ENCODE data around the gene SCD5. TPM values are rescaled to one million over a fixed set of nuclear protein-coding genes. Genes with fewer than 3 reads are reported as not detected.

Gene SCD5
- polyA plus RNA-seq, 3 donors: 4.3 to 18.6 (median 14.3) TPM

DNA sequence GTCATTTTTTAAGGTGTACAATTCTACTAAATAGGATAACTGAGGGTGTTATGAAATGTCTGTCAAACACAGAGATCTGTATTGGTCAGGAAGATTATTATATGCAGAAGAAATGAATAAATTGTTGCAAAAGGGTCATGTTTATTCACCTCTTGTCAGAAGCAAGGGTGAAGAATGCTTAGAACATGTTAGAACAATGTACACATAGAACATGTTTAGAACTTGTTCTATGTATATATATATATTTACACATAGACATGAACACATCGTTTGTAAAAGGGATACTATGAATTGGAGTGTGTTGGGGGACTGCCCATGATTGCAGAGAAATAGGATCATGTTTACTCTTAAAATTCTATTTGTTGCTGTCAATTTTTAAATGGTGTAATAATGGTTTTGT is 208.8 kb downstream of the SCD5 start:
- no peak overlapping the region for H3K27ac ChIP-seq (ENCODE audit: low read depth, low read length)
- 67 to 77% (median 76%) methylated on average over 1 of the region's 1 CpG for WGBS, 3 donors

DNA sequence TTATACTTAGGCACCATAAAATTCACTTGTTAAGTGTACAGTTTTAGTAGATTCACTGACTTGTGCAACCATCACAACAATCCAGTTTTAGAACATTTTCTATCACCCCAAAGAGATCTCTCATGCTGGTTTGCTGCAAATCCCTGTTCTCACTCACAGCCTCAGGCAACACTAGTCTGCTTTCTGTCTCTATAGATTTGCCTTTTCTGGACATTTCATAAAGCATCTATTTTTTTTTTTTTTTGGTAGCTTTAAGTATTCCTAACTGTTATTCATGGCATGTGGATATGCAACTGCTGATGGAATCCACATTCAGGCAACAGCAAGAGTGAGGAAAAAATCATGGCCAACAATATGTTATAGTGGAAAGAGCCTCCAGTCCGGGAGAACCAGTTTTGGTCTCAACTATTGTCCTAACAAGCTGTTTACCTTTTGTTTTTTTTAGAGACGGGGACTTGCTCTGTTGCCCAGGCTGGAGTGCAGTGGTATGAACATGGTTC is 209.8 kb downstream of the SCD5 start:
- H3K27ac ChIP-seq (ENCODE audit: low read depth, low read length): no peak overlapping the region
- 75 to 91% (median 85%) methylated on average over 2 of the region's 2 CpGs for WGBS, 3 donors

DNA sequence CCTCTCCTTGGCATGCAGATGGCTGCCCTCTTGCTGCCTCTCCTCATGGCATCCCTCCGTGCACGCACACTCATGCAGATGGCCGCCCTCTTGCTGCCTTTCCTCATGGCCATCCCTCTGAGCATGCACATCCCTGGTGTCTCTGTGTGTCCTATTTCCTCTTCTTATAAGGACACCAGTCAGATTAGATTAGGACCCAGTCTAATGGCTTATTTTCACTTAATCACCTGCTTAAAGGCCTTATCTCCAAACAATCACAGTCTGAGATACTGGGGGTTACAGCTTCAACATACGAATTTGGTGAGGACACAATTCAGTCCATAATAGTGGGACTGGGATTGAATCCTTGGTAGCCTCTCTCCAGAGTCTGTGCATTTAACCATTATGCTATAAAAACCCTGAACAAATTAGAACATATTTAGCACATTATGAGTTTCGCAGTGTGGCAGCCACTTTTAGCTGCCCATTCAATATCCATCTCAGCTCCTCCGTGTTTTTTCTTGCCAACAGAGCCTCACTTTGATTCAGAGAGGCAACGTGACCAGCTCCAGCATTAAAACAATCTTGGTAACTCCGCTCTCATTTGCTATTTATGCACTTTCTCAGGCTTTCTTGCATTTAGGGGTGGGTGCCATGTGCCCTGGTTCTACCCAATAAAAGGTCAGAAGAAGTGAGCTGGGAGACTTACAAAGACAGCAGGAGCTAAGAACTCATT is 210.6 kb downstream of the SCD5 start:
- H3K27ac ChIP-seq (ENCODE audit: low read depth, low read length): no peak overlapping the region
- WGBS, 3 donors: 84 to 89% (median 87%) methylated on average over 8 of the region's 8 CpGs

DNA sequence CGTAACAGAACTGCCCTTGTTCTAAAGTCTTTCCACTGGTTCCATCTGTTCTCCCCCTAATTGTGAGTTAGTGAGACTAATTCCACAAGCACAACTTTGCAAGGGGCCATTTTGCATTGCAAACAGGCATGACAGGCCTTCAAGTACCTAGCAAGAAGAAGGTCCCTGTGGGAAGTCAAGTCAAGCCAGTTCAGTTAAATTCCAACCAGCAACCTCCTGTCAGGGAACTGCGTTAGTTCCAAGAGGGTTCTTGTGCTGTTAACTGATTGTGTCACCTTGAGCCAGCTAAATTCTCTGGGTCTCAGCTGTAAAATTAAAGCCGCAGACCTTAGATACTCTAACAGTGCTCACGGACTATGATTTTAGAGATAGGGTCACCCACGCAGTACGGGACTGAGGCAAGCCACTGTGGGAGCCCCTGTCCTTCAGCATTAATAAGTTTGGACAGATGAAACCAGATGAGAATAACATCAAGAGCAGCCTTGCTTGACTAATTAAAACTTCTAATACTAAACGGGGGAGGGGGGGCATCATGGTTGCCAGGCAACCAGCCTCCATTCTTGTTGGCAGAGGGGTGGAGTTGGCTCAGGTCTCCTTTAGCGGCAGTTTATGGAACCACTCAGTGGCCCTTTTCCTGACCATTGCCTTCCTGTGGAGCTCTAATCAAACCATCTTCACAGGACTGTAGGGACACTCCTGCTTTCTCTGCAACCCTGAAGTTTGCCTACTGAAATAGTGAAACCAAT is 212.7 kb downstream of the SCD5 start:
- no peak overlapping the region for H3K27ac ChIP-seq (ENCODE audit: low read depth, low read length)
- 75 to 87% (median 80%) methylated on average over 8 of the region's 8 CpGs for WGBS, 3 donors

DNA sequence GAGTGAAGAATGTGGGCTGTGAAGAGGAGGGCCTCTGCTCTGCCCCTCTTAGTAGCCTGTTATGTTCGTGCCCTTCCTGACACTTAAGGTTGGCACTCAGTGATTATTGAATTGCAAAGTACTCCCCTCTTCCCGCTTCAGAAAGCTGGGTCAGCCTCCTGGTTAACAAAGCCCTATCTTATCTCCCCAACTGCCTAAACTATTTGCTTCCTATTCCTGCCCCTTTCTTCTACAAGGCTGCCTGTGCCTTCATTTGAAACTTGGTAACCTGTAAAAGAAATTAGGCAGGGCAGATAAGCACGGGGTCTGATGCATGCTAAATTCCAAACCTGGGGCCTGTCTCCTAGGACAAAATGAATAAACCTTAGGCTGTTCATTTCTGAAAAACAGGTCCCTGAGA is 213.7 kb downstream of the SCD5 start:
- no peak overlapping the region for H3K27ac ChIP-seq (ENCODE audit: low read depth, low read length)
- WGBS, 3 donors: 60 to 72% (median 63%) methylated on average over 3 of the region's 3 CpGs

DNA sequence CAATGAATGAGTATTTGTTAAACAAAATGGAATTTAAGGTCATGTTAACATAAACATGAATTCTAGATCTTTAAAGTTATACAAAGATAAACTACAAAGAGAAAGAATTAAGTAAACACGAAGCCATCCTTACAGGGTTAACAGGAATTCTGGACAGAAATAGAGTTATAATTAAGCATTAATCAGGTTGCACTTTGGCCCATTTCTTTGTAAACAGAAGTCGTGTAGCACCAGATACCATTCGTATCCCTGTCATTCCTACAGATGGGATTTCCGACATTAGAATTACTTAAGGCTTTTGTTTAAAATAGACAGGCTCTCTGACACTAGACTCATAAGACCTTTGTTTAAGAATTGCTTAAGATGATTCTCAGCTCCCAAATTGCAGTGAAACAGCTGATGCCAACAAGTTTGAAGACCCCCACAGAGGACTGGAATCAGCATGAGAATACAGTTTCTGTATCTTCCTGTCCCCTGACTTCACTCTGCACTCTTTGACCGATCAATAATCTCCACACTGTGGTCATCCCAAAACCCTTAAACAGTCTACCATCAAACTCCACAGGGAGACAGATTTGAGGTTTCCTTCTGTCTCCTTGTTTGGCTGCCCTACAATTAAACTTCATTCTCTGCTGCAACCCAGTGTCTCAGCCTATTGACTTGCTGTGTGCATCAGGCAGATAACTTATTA is 214.6 kb downstream of the SCD5 start:
- H3K27ac ChIP-seq (ENCODE audit: low read depth, low read length): no peak overlapping the region
- 40 to 69% (median 54%) methylated on average over 5 of the region's 5 CpGs for WGBS, 3 donors

DNA sequence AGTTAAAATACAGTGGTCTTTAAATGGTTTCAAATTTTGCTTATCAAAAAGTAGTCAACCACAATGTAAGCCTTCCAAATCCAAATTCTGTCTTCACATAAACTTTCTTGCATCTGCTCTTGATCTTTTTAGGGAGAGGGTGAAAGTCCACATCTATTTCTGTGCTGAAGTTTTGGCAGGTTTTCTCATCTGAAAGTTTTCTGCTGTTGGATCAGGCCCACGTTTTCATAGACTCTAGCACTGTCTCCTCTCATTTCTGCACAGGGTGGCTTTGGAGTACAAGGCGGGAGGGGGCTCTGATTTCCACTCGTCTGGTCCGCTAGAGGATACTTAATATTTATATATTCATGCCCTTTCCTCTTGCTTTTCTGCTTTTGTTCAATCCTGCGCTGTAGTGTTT is 218.7 kb downstream of the SCD5 start:
- no peak overlapping the region for H3K27ac ChIP-seq (ENCODE audit: low read depth, low read length)
- WGBS, 3 donors: 84 to 86% (median 85%) methylated on average over 5 of the region's 5 CpGs

Other genes with a start within 250 kb of the SCD5 start
- 10 to 100 TPM in 2 of 3 donors, 1 to 10 TPM in 1; 2.7 to 39.0 (median 14.4) TPM for gene TMEM150C, start 236.8 kb downstream of the SCD5 start, polyA plus RNA-seq
- 100 to 1,000 TPM in 1 of 3 donors, 10 to 100 TPM in 2; 74.9 to 133 (median 92.4) TPM for gene SEC31A, start 92.4 kb upstream of the SCD5 start, polyA plus RNA-seq
- 1 to 10 TPM; 1.0 to 1.8 (median 1.5) TPM for gene THAP9, start 101.9 kb upstream of the SCD5 start, polyA plus RNA-seq
- gene LIN54, start 212.0 kb upstream of the SCD5 start, polyA plus RNA-seq: 1 to 10 TPM; 1.6 to 2.7 (median 2.2) TPM
- gene COPS4, start 236.4 kb upstream of the SCD5 start, polyA plus RNA-seq: 10 to 100 TPM; 16.6 to 36.0 (median 28.2) TPM

Data from adipose tissue (tissue), 3 donors.